HG02759 (cell line): Measurements from ENCODE around the gene PCDHB1.

Experiments used
- ATAC-seq: cut with Tn5 transposase; IDR thresholded peaks from one replicate; pipeline ENCODE4 v1.9.1; 2021; ENCODE audit warnings: mild to moderate bottlenecking, moderate library complexity; ENCODE audit not compliant: unreplicated experiment

The PCDHB1 gene

DNA sequence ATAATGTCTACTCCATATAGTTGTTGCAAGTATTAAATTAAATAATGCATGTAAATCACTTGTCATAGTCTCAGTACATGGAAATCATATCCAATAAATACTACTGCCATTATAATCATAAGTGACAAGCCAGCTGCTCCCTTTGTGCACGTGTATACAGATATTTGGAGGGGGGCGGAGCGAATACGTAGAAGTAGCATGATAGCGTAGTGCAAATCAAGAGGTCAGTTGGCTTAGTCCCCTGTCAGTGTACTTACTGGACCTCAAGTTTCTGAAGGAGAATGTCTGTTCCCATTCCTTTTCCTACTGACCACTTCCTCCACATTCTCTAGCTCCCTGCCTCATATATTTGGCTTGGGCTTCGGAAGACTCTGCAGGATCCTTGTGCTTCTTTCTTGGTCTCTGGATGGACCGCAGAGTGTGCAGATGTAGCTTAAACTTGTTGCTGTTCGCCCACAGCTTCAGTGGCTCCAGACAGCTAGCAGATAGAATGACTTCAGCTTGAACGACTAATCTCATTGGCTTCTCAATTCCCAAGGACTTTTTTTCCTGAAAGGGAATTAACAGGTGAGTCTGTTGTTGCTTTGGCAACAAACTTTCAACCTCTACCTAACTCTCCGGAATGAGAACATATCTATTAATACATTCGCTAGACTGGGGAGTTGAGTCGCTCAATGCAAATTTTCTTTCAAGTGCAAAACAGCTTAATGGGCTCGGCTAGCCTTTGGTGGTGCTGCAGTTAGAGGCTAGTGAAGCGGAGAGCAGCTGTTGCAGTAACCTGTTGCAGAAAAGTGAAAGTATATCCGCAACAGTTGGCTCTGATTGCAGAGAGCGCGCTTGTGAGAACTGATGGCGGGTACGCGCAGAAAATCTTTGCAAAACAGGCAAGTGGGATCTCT, at the start of gene PCDHB1:
Gene PCDHB1, plus strand, starts transcription at position 753 of the 899 bp plus-strand sequence. Its CDS starts 97 bp downstream, at position 850.
- no peak for ATAC-seq

DNA sequence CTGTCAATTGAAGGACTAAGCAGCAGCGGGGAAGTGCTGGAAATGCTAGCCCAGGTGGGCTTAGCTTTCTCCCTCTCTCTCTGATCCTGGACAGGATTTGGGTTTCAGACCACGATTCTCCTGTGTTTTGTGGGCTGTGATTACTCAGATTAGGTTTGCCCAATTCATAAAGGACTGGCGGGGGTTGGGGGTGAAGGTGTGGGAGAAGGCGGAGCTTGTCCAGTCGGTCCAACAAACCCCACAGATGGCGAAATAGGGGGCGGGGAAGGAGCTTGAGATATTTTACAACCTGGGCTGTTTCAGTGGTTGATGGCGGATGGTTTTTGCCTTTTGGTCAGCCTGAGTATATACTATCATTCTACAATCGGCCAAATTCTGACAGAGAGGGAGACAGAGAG, 49.7 kb upstream of the PCDHB1 start:
- no peak for ATAC-seq

DNA sequence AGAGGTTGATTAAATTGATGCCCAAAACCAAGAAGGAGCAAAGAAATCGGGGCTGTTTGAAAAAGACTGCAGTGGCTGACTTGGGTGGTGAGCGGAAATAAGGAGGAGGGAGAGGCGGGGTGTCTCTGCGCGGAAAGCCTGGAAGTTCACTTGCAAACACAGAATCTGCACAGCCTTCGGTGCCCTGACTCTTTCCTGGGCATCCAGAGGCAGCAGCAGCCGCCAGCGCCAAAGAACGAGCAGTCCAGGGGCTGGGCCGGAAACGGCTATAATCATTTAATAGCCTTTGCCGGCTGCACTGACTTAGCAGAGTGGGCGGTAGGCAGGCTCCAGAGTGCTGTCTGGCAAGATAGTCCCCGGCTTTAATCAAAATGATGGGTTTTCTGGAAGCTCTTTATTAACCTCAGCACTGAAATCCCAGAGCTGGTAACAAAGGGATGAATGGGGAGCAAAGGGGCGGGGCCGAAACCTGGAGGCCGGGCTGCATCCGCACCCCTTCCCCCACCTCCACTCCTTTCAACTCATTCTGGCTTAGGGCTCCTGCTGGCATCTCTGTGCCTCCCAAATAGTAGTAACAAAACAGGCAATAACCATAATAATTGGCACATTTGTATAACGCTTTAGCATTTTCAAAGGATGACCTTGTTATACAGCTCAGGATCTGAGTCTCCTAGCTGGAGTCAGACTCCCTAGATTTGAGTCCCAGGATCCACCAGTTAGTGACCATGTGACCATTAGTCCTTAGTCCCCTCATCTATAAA, 49.1 kb upstream of the PCDHB1 start:
- ATAC-seq: no peak

DNA sequence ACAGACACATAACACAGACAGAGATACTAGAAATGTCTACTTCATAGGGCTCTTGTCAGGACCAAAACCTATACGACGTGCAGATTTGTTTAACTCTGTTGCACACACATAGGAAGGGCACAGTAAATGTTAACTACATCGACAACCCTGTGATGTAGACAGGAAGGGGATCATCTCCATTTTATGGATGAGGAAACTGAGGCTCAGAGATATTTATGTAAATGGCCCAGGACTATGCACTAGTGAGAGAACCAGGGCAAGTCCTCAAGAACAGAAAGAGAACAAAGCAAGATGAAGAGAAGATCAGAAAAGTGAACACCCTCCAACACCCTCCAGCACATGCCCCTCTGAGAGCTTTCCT, 48.6 kb upstream of the PCDHB1 start:
- no peak for ATAC-seq

DNA sequence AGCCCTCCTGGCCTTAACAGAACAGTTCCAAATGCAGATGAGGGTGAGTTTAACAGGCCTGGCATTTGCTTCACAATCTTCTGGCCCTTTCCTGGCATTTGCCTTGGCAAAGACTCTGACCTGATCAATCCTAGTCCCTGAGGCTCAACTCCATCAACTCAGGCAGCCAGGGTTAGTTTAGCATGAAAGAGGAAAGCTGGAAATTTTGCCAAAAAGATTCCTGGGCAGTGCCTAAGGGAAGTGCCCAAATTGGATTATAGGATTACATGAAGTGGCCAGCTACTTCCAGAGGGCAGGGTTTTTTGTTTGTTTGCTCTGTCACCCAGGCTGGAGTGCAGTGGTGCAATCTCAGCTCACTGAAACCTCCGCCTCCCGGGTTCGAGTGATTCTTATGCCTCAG, 48.1 kb upstream of the PCDHB1 start:
- no peak for ATAC-seq

DNA sequence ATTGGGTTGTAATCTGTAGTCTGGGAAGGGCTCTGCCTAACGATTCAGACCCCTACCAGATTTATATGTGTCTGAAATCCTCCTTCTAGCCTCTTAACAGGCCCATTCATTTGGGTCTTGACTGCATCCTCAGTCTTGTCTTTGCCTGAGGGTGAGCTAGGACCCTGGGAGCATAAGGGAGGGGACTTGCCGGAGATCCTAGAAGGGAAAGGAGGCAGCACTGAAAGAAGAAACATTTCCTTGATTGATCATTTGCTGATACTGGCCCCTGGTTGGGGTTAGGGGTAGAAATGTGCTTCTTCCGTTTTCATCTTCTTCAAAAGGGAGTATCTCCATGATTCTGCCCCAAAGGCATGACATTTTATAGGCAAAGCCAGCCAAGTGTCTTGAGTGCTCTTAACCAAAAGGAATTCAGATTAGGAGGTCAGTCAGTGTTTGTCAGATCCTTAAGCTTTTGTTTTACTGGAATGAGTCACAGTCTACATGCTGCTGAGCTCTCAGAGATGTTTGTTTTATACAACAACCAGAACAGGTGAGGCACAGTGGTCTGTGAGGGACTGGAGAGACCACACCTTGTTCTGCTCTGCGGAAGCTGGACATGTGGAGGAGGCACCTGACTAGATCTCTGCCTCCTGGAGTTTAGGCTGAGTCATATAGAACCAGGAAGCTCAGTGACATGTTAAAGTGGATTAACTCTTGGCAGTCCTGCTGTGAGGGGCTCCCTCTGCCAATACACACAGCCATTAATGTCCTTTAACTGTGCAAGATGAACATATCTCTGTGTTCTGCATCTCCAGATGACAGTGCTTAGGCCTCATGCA, 47.2 kb upstream of the PCDHB1 start:
- no peak for ATAC-seq

- ATAC-seq: no peak
Measured at GRCh38 chr5:141007791-141008190, 43.4 kb upstream of the PCDHB1 start.

DNA sequence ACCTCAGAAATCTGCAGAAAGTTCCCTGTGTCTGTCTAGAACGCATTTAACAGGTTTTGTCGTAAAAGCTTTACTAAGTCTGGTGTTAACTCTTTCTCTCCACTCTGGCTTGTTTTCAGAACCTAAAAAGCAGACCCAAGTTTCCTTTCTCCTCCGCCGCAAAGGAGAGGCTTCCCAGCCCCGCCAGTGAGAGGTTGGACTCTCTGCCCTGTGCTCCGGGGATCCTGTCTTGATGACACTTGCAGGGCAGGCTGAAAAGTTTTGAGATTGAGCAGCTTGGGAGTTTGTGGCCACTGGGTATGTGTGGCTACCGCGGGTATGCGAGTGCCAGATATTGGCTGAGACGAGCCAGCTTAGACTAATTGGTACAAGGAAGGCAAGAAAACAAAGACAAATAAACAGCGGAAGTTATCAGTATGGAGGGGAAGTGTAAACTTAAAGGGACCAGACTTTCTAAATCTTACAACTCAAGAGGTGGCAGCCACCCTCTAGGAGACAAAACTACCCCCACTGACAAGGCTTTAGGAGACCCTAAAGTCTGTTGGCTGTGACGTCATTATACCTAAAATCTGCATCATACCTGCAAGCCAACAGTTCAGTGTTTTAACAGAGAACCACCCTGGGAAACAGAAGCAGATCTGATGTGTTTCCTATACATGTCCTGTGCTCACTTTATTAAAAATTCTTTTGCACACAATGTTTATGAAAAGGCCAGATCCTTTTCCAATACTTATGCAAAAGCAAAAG, 41.0 kb upstream of the PCDHB1 start:
- no peak for ATAC-seq

GRCh38 chr5:141017943-141018342, 33.2 kb upstream of the PCDHB1 start:
- no peak for ATAC-seq

DNA sequence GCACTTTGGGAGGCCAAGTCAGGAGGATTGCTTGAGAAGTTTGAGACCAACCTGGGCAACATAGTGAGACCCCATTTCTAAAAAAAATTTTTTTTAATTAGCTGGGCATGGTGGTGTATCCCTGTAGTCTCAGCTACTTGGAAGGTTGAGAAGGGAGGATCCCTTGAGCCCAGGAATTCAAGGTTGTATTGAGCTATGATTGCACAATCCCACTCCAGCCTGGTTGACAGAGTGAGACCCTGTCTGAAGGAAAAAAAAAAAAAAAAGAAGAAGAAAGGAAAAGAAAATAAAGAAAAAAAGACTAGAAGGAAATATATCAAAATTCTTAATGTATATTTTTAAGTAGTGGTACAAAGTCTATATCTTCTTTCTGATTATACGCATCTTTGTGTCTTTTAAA, 28.8 kb upstream of the PCDHB1 start:
- ATAC-seq: no peak

GRCh38 chr5:141031006-141031405, 20.2 kb upstream of the PCDHB1 start:
- no peak for ATAC-seq

DNA sequence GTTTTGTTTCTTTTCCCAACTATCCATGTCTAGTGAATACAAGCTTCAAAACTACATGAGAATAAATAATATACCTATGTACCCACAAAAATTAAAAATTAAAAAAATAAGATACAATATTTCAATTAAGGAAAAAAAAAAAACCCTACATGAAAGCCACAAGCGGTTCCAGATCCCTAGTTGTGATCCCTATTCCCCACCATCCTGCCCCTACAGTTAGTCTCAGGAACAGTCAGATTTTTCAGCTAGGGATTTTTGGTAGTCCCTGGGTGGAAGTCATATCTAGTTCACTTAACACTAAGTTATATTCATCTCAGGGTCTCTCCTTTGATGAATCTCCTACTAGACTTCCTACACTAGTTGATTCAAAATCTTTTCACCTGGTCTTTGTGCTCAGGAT, 18.5 kb upstream of the PCDHB1 start:
- ATAC-seq: no peak

- no peak for ATAC-seq
Measured at GRCh38 chr5:141039061-141039460, 12.1 kb upstream of the PCDHB1 start.

GRCh38 chr5:141039517-141039916, 11.7 kb upstream of the PCDHB1 start:
- ATAC-seq: no peak

- ATAC-seq: no peak
Measured at GRCh38 chr5:141040093-141040770, 10.9 kb upstream of the PCDHB1 start.

DNA sequence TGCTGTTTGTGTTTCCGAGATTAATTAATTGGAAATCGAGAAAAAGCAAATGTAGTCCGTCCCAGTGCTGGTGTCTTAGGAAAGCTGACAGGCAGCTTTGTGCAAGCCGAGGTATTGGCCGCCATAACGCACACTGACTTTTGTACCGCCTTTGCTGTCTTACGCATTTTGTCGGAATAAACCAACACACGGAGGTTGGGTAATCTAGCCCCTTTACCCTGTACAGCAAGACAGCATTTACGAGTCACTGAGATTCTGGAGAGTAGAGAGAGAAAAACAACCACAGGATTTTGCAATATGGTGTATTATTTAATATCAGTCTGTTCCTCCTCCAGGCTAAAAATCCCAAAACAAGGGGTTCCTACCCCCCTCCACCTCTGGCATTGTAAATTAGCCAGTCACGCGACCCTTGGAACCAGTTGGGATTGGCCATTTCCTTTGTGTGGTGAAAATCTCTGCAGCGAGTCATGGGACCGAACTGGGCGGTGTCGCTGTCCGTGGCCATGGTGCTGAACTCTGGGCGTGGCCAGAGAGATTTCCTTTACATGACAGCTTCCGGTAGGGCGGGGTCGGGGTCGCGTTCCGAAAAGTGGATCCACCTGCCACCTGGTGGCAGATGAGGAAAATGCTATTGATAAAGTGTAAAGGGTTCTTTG, 10.3 kb upstream of the PCDHB1 start:
- ATAC-seq: peak; percentile 76

DNA sequence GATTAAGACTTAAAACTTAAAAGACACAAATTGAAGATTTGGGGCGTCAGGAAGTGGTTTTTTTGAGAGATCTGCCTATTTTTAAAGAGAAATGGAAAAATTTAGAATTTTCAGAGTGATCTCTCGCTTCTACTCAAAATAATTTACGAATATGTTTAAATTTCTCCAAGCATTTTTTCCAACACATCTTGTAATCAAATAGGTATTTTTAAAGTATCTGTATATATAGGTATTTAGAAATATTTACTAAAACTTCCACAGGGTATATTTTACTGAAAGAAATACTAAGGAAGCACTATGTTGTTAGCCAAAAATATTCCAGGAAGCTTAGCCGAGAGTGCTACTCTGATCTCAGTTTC, 9.8 kb upstream of the PCDHB1 start:
- no peak for ATAC-seq

- no peak for ATAC-seq
Measured at GRCh38 chr5:141042555-141042954, 8.6 kb upstream of the PCDHB1 start.

DNA sequence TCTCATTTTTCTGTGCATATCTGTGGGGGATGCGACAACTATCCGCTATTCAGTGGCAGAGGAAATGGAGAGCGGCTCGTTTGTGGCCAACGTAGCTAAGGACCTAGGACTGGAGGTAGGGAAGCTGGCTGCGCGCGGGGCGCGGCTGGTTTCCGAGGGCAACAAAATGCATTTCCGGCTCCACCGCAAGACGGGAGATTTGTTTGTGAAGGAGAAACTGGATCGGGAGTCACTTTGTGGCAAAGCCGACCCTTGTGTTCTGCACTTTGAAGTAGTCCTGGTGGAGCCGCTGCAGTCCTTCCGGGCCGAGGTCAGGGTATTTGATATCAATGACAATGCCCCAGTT, 320 bp downstream of the PCDHB1 start:
- no peak for ATAC-seq

DNA sequence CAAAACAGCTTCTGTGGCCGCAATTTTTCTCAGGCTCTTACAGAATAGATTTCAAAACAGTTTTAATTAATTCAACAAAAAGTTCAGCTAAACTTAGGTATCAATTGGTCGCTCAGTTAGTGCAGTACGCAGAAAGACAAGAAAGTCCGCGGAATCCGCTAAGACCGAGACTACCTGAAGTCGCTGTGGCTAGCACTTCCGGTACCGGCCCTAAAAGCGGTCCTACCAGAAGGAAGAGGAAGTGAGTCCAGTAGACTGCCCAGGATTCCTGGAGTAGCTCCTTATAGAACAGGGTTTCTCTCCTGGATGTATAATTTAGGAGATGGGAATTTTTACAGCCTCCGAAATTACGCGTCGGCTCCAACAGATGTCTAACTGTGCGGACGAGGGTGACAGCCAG, 26.7 kb downstream of the PCDHB1 start:
- no peak for ATAC-seq
